ENCODE data around the gene SCYGR3.

Gene SCYGR3, protein sequence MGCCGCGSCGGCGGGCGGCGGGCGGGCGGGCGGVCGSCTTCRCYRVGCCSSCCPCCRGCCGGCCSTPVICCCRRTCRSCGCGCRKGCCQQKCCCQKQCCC

DNA sequence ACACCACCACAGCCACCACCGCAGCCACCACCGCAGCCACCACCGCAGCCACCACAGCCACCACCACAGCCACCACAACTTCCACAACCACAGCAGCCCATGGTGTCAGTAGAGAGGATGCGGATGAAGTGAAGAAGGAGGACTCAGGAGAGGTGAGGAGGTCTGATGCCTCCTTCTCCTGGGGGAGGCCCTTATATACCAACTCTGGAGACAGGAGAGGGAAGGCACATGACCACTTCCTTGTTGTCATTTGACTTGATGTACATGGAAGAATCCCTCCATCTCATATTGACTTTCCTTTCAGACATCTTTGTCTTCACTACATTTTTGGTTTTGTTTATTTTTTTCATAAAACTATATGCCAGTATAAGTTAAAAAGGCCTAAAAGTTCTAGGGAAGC is at the start of gene SCYGR3:
TSS of gene SCYGR3 (minus strand) at position 101 of the 400 bp plus-strand sequence. CDS start at position 101, 0 bp downstream.
- no peak for DNase-seq (ENCODE audit: low read depth)

DNA sequence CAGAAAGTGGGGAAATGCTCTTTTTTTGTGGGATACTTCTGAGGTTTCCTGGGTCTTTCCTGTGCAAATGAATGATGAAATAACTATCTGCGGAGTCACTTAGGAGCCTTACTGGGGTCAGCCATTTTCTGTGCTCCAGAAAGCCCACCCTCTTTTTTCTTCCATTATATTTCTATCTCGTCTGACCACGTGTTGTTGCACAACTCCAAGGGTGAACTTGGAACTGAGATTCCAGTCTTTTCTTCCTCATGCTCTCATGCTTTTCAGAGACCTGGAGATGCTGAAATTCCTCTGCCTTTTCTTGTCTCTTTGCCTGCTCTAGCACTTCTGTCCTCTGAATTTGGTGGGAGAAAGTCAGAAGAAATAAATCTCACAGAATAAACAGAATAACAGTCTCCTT is 47.2 kb upstream of the SCYGR3 start:
- no peak for DNase-seq (ENCODE audit: low read depth)

DNA sequence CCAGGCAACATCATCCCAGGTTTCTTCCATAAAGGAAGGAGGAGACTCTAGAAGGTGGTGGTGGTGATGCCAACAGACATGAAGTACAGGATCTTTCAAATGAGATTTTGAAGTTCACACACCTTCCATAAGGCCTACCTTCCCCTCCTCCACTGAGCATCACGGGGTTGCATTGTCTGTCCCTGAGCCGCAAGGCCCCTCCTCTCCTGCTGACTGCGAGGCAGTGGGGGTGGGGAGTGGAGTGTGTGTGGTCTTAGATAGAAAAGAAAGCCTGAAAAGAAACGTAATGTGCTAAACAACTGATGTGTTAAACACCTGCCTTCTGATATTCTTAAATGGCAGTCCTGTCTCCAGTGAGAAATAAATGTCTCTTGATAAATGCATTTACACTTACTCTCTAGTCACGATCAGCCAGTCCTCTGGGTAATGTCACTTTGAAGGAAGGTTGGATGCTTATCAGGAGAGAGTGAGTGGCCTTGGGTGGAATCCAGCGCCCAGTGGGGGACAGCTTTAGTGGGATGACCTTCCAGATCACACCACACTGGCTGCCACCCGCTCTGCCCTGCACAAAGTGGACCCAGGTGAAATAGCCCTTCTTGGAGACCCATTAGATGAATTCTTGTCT is 46.5 kb upstream of the SCYGR3 start:
- DNase-seq (ENCODE audit: low read depth): no peak

GRCh38 chr2:227657199-227657845 is 42.7 kb upstream of the SCYGR3 start:
- no peak for DNase-seq (ENCODE audit: low read depth)

DNA sequence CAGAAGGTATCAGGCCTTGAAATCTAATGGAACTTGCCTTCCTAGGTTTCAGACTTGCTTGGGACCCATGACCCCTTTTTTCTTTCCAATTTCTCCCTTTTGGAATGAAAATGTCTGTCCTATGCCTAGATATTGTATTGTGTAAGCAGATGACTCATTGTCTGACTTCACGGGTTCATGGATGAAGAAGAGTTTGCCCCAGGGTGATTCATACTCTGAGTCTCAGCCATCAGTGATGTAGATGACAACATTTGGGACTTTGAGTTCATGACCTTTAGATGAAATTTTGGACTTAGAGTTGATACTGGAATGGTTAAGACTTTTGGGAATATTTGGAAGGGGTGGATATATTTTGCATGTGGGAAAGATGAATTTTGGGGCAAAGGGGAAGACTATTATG is 40.8 kb upstream of the SCYGR3 start:
- DNase-seq (ENCODE audit: low read depth): no peak

- DNase-seq (ENCODE audit: low read depth): no peak
These were observed 39.8 kb upstream of the SCYGR3 start for GRCh38 chr2:227654426-227654825.

- no peak for DNase-seq (ENCODE audit: low read depth)
These were observed 38.8 kb upstream of the SCYGR3 start for GRCh38 chr2:227653419-227653818.

- DNase-seq (ENCODE audit: low read depth): no peak
These were observed 29.4 kb upstream of the SCYGR3 start for GRCh38 chr2:227643990-227644551.

DNA sequence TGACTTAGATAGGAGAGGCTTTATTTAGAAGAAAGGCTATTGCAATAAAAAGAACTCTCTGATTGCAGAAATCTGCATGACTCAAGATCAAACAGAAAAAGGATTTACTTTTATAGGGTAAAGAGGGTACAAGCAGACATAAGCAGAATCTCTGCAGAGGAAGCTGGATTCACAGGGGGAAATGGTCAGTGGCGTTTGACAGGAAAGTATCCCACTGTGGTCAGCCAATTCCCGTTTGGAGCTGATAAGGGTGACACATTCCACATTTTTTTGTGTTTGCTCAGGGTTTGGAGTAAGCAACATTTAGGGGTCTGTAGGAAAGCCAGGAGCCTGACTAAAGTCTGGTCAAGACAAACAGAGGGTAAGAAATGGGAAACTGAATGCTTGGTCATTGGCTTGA is 28.0 kb upstream of the SCYGR3 start:
- no peak for DNase-seq (ENCODE audit: low read depth)

GRCh38 chr2:227634201-227634600 is 19.6 kb upstream of the SCYGR3 start:
- no peak for DNase-seq (ENCODE audit: low read depth)

- DNase-seq (ENCODE audit: low read depth): no peak
These were observed 18.2 kb upstream of the SCYGR3 start for GRCh38 chr2:227632827-227633226.

DNA sequence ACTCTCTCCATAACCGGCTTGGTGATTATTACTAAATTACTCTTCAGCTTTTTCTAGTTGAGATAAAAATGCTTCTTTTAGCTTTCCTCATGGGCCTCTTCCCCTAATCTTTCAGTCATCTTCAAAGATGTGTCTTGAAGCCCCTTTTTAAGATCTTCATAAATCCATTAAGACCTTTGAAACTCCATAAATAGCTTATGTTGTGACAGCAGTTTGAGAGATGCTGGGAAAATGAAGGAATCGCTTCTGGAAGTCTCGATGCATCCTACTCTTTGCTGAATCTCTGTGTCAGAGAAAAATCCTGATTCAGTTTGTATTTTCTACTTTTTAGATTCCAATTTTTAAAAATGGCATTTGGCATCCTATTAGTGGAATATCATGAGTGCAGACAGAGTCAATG is 15.7 kb upstream of the SCYGR3 start:
- no peak for DNase-seq (ENCODE audit: low read depth)

GRCh38 chr2:227629435-227629834 is 14.8 kb upstream of the SCYGR3 start:
- DNase-seq (ENCODE audit: low read depth): no peak

GRCh38 chr2:227627769-227628168 is 13.1 kb upstream of the SCYGR3 start:
- DNase-seq (ENCODE audit: low read depth): no peak

DNA sequence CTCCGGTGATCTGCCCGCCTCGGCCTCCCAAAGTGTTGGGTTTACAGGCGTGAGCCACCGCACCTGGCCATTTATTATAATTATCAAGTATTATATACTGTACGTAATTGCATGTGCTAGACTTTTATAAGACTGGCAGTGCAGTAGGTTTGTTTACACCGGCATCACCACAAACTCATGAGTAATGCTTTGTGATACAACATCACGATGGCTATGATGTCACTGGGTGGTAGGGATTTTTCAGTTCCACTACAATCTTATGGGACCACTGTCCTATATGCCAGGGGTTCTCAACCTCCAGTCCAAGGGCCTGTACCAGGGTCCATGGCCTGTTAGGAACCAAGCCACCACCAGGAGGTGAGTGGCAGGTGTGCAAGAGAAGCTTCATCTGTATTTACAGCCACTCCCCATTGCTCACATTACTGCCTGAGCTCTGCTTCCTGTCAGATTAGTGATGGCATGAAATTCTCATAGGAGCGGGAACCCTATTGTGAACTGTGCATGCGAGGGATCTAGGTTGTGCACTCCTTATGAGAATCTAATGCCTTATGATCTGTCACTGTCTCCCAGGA is 12.0 kb upstream of the SCYGR3 start:
- no peak for DNase-seq (ENCODE audit: low read depth)

GRCh38 chr2:227625420-227625819 is 10.8 kb upstream of the SCYGR3 start:
- DNase-seq (ENCODE audit: low read depth): no peak

GRCh38 chr2:227623226-227623625 is 8.6 kb upstream of the SCYGR3 start:
- DNase-seq (ENCODE audit: low read depth): no peak

DNA sequence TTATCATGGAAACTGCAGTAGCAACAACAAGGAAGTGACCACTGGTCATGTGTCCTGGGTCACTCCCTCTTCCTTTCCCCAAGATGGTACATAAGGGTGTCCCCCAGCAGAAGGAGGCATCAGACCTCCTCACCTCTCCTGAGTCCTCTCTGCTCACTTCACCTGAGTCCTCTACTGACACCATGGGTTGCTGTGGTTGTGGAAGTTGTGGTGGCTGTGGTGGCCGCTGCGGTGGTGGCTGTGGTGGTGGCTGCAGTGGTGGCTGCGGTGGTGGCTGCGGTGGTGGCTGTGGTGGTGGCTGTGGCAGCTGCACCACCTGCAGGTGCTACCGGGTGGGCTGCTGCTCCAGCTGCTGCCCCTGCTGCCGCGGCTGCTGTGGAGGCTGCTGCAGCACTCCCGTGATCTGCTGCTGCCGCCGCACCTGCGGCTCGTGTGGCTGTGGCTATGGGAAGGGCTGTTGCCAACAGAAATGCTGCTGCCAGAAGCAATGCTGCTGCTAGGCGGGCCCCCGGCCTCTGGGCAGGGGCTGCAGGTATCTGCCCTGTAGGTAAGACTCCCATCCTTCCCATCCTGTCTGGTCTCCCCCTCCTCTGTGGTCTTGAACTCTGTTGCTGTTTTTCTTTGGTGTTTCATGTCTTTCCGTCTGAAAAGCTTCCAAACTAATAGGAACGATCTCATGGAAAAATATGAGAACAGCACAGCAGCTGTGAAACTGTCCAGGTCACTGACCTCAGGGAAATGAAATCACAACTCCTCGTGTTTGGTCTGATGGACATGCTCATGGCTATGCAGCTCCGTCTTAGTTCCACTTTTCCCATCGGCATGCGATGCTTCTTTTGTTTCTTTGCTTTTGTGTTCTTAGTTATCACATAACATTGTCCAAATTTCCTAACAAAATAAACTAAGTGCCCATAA is 2.9 kb upstream of the SCYGR3 start, which contains the start of gene SCYGR4:
TSS of gene SCYGR4 (plus strand) at position 183 of the 915 bp plus-strand sequence. CDS start at position 183, 0 bp downstream.
- no peak for DNase-seq (ENCODE audit: low read depth)

DNA sequence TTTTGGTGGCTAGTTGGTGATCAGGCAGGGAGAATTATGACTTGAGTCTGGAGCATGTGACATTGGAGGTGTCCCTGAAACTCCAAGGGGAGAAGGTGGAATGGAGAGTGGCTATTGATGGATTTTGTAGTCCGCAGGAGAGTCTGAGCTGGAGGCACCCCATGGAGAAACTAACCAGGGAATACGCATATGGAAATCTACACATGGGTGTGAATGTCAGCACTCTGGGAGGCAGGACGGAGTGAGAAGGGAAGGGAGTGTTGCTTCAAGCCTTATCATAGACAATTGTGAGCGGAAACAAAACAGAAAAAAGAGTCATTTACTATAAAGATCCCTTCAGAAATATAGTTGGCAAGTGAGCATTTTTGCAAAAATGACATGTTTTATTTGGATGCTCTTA is 2.0 kb upstream of the SCYGR3 start:
- DNase-seq (ENCODE audit: low read depth): no peak

DNA sequence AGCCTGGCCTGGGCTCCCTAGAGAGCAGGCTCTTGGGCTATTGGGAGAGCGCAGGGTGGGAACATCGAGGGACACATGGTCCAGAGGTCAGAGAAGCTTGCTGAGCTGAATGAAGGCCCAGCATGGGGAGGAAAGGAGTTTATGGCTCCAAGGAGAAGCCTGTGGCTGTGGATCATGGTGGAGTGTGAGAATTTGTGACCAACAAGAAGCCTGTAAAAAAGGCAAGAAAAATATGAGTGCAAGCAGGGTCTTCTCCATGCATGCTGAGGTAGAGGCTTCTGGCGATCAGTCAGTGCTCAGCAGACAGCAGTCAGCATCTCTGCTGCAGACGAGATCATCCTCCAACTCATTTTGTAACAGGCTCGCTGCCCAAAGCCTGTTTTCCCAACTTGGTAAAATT is 1.3 kb upstream of the SCYGR3 start:
- no peak for DNase-seq (ENCODE audit: low read depth)

DNA sequence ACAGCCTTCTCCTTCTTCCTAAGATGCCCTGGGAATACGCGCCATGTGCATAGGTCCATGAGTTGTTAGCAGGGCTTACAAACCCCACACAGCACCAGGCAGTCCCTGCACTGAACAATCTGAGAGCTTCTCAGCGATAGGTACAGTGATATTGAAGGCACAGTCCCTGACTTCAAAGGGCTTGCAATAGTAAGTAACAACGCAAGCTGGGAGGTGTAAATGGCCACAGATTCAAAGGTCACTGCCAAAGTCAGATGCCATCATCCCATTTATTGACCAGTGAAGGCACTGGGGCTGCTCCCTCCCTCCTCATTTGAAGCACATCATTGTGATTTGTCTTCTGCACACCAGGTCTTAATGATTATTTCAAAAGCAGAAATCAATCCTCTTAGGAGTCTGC is 541 bp upstream of the SCYGR3 start:
- no peak for DNase-seq (ENCODE audit: low read depth)

GRCh38 chr2:227614246-227614645 is 394 bp downstream of the SCYGR3 start:
- DNase-seq (ENCODE audit: low read depth): no peak

All from stimulated activated CD8-positive, alpha-beta memory T cell treated with anti-CD3 and anti-CD28 coated beads, Interleukin-15, amount 100 ng/mL, for 1 hour (primary cell).